HG03103 (cell line): ENCODE data around the gene CRYBG2.

ENCODE experiments used
- ATAC-seq: cut with Tn5 transposase; IDR thresholded peaks from one replicate; pipeline ENCODE4 v1.9.1; 2021; ENCODE audit warnings: low read depth; ENCODE audit not compliant: unreplicated experiment

CRYBG2 gene

DNA sequence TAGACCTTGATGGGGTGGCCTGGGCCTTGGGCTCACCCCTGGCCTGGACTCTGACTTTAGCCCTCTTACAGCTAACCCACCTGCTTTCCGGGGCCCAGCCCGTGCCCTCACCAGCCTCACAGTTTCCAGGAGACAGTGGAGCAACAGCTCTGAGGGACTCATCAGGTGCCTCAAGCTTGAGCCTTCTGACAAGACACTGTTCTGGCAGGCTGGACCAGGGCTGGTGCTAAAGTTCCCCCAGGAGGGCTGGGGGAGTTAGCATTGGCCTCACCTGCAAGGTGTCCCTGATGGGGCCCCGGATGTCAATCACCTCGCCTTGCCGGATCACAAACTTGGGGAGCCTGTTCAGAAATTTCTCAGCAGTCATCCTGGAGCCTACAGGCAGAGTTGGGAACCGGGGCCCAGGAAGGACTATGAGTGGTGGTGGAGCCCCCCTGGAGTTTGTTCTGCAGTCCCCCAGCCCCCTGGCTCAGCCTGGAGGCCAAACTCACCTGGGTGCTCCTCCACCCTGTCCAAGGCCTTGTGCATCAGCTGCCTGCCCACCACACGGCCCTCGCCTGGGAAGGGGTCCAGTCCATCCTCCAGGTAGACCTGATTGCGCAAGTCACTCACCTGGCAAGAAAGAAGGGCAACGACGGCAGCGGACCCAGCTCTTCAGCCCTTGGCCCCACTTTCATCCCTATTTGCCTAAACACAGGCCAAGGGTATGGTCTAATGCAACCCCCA, 69.9 kb downstream of the CRYBG2 start:
- no peak for ATAC-seq

DNA sequence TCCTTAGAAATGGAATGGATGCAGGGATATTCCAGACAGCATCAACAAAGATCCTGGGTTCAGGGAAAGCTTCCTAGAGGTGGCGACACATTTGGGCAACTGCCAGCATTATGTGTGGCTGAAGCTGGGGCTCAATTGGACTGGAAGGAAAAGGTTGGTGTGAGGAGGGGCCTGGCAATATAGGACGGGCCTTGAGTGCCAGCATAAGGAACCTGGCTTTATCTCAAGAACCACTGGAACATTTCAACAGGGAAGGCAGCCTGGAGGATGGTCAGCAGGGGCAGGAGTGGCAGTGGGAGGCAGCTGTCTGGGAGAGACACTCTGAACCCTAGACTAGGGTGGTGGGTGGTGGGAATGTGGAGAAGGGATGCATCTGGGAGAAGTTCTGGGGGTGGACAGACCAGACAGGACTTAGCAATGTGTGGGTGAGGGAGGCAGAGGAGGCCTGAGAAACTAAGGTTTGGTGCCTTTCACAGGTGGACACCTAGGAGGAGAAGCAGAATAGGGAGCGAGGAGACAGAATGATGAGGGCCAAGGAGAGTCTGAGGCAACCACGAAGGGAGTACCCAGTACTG, 70.6 kb downstream of the CRYBG2 start:
- ATAC-seq, result no peak

DNA sequence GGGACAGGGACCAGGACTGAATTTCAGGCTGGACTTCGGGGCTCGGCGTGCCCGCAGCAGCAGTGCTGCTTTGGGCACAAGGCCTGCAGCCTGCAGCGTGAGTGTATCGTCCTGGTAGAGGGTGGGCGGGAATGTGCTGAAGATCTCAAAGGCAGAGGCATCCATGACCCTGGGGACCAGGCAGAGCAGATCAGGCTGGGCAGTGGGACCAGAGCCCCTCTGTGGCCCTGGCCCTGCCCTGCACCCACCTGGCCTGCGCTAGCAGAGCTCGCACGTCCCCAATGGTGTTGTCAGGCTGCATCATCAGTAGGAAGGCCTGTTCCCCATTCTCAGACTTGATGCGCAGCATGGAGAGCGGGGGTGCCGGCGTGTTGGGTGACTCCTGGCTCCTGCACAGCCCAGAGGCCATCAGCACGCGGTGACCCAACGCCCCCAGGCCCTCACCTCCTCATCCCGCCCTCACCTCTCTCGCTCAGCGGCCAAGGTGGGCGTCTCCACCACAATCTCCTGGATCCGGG, 71.5 kb downstream of the CRYBG2 start:
- no peak for ATAC-seq

DNA sequence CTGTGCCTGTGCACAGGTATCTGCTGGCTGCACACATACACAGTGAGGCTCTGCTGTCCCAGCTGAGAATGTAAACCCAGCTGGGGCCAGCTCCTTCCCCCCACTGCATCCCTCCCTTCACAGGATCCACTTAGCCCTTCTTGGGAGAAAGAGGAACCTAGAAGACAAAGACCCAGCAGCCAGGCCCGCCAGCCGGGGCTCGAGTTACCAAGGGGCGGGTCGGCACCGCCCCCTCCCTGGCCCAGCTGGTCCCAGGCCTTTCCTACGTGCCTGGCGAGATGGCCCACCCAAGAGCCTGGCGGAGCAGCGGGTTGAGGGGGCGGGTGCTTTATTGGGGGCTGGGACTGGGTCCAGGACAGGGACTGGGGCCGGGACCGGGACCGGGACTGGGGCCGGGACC, 72.0 kb downstream of the CRYBG2 start:
- no peak for ATAC-seq

DNA sequence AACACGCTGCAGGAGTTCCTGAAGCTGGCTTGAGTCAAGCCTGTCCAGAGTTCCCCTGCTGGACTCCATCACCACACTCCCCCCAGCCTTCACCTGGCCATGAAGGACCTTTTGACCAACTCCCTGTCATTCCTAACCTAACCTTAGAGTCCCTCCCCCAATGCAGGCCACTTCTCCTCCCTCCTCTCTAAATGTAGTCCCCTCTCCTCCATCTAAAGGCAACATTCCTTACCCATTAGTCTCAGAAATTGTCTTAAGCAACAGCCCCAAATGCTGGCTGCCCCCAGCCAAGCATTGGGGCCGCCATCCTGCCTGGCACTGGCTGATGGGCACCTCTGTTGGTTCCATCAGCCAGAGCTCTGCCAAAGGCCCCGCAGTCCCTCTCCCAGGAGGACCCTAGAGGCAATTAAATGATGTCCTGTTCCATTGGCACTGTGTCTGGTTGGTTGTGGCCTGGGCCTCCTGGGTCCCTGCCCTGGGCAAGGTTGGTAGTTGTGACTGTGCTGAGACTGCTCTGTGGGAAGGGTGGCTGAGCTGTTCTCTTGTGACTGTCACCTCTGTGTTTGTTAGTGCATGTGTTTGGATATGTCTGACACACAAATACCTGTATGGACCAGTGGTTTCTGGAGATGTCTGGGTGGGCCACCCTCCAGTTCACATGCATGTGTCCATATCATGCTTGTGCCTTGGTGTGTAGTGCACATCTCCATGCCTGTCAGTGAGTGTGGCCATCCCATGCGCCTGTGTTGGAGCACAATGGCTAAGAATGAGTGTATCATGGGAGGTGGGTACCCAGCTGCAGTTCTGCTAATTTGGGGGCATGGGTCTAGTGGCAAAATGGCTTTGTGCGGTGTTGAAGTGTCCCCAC, 72.6 kb downstream of the CRYBG2 start:
- no peak for ATAC-seq

DNA sequence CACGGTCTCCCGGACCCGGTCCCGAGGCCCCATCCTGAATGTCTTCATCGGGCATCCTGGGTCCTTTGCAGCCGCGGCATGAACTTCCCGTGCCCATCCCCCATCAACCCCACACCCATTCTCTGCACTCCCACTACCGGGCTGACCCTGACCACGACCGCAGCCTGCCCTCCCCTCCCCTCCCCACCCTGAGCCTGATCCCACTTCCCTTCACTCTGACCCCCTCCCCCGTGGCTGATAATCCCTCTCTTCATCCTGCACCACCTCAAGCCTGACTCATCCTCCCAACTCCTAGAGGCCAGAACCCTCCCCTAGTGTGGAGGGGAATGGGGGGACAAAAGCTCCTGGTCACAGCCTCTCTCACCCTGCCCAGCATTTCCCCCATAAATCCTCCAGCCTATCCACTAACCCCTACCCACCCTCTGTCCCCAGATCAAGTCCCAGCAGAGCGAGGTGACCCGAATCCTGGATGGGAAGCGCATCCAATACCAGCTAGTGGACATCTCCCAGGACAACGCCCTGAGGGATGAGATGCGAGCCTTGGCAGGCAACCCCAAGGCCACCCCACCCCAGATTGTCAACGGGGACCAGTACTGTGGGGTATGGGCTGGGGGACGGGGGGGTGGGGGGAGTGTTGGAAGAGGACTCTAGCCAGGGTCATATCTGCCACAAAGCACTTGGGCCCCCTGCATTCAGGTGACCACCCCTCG, 73.4 kb downstream of the CRYBG2 start:
- ATAC-seq, result no peak

DNA sequence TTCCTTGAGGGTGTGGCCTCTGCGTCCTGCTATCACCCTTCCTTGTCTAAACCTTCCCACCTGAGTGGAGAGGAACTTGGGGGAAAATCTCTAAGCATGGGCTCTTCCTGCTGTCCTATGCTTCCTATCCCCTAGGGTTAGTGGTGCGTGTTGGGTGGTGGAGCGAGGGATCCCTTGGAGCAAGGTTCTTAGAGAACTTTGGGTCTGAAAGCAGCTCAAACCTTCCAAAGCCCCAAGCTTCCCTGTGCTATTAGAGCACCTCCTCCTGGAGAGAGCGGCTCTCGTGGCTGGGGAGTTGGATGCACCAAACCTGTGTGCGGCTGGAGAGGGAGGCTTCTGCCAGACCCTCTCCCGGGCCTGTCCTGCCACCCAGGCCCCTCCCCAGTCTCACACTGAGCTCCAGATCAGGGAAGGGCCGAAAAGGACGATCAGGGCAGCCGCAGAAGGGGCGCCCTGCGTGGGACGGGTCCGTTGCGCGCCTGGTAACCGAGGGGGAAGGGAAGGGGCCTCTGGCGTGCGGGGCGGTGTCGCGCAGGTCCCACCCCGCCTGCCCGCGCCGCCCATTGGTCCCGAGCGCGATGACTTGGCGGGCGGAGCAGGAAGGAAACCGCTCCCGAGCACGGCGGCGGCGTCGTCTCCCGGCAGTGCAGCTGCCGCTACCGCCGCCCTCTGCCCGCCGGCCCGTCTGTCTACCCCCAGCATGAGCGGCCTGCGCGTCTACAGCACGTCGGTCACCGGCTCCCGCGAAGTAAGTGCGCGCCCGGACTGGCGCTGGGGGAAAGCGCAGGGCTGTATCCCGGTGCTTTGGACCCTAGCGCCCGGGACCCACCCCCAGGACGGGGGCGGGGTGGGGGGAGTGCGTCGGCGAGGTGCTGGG, 74.2 kb downstream of the CRYBG2 start, which contains the start of gene SH3BGRL3:
TSS of gene SH3BGRL3 (plus strand) at position 631 of the 877 bp plus-strand sequence. CDS start at position 701, 70 bp downstream.
- peak; percentile 64 for ATAC-seq

DNA sequence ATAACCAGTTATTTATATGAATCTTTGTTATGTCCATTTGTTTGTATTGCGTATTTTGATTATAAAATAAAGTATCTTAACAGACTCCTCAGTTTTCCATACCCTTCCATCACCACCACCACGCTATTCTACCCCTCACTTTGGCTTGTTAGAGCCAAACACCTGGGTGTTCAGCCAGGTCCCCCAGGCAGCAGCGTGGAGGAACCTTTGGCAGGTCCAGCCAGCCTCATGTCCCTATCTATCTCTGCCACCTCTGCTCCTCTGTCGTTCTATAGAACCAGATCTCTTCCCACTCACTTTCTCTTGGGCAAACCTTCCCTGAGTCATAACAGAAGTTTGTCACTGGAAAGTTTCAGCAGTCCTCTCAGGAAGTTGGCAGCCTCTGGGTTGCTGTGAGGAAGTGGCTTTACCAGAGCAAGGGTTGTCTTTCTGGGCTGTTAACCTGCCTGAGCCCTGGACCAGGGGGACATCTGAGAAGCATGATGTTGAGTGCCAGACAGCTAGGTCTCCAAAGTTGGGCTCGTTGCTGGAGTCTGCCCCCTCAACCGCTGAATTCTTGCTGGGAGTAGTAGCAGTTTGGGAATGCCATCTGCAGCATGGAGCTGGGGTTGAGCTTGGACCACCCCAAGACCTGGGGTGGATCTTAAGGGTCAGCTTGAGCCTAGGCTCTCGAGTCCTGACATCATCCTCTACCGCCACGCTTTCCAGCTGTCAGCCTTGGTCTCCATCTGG, 75.0 kb downstream of the CRYBG2 start:
- ATAC-seq, result no peak

DNA sequence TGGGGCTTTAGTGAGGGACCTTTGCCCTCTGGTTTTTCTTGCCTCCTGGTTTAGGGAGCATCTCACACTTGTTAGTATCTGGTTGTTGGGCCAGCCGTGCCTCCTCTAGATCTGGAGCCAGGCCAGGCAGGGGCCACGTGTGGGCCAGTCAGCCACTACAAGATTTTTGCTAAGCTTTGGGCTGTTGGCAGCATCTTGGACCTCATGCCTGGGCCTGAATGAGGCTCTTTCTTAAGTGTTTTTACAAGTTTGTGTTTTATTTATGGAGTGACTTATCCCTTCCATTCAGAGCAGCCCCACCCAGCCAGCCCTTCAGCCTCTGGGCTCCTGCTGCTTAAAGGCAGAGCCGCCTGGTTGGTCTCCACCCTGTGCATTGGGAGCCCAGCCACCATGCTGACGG, 75.6 kb downstream of the CRYBG2 start:
- ATAC-seq, result no peak

DNA sequence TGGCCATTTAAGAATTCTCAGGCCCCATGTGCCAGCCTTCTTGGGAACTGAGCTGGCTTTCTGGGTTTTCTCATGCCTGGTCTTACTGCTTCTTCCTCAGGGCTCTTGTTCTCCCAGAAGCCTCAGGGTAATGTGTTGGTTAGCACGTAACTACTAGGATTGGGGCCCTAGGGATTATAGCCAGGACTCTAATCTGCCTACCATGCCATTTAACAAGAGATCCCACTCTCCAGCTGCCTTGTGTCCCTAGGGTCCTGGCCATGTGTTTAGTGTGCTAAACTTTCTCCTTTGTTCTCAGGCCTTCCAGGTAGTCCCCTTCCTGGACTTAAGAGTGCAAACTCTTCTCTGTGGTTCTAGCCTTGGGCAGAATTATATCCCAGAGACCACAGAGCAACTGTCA, 76.2 kb downstream of the CRYBG2 start:
- ATAC-seq, result no peak

DNA sequence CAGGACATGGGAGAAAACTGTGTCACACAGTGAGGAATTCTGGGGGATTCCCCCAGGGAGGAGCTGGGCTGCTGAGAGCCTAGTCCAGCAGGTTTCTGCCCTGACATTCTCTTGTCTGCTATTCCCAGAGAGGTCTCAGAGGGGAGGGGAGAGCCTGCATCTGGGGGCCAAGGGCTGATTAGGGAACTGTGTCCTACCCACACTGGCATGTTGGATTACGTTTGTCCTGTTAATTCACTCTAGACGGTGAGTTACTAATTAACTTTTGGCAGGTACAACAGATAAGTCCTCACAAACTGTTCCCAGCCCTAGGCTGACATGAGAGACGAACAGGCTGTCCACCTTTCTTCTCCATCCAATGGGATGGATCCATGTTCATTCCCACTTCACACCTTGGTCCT, 76.7 kb downstream of the CRYBG2 start:
- no peak for ATAC-seq

DNA sequence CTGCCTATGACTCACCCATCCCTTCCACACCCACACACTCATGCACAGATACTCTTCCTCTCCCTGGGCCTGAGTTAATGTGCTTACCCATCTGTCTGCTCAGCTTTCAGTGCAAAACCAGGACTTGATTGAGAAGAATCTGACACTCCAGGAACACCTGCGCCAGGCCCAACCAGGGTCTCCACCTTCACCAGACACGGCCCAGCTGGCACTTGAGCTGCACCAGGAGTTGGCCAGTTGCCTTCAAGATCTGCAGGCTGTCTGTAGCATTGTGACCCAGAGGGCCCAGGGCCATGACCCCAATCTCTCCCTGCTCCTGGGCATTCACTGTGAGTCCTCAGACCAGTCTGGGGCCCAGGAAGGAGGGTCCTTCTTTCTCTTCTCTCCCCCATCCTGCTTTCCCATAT, 77.5 kb downstream of the CRYBG2 start:
- ATAC-seq, result no peak

DNA sequence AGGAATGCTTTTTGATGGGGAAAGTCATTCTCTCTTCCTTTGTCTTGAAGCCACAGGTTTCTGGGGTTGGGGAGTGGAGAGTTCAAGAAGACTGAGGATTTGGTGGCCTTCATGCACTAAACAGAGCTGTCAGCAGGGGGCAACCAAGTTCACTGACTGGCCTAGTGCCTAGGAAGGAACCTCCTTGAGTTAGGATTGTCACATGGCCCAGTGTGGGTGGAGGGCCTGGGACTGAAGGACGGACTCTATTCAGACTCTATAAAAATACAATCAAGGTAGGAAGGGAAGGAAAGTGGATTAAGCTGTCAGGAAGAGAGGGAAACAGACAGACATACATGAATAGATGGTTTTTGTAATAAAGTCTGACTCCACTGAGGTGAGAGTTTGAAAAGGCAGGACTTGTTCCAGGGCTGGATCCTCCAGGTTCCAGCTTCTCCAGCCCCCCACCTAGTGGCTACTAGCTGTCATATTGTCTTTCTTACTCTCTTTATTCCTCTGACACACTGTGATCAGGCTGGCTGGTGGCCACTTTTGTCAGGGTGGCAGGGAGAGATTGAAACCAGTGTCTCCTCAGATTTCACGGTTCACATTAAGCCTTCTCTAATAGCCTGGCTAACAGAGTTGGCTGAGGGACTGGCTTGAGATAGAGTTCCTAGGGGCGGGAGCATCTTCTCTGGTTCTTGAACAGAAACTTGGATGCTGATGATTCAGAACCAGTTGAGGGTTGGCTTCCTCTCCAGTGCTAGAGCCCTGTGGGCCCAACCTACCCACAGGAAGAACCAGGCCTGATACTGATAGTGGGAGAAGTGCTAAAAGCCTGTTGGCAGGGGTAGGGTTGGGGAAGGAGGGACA, 78.1 kb downstream of the CRYBG2 start:
- ATAC-seq, result no peak

DNA sequence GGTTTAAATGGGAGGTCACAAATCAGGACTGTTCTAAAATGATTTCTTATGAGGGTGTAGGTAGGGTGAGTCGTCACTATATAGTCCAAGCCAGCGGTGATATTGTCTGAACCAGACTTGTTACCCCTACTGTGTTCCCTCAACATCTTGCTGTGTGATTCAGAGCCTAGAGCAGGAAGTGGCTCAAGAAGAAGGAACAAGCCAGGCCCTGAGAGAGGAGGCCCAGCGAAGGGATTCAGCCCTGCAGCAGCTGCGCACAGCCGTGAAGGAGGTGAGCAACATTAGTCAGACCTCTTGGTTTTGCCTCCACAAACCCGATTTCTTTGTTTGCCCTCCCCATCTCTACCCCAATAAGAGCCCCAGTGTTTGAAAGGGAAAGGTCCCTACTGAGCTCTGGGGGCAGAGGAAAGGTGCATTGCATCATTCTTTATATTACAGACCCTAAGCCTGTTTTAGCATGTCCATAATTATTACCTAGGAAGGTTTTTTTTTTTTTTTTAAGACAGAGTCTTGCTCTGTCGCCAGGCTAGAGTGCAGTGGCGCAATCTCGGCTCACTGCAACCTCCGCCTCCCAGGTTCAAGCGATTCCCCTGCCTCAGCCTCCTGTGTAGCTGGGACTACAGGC, 79.0 kb downstream of the CRYBG2 start:
- no peak for ATAC-seq
